Gastrocnemius medialis (tissue), 4 donors: ENCODE results near the gene NTRK1.

ENCODE experiments used
- POLR2A ChIP-seq, 2 donors: fragments of 450-650 bp; IDR thresholded peaks; one replicate each; pipeline ENCODE4 v1.6.1; 2017; ENCODE audit warnings: antibody characterized with exemption in 2 of 2, mild to moderate bottlenecking in 2 of 2, moderate library complexity in 2 of 2
- TF ChIP-seq, protein P1 (sequence below), 5 experiments: fragments of 450-650 bp in 3 of 5; fragments of 200-600 bp in 2 of 5; sonication (generic) in 2 of 5; IDR thresholded peaks in 4 of 5; conservative IDR thresholded peaks in 1 of 5; 1 replicate in 4 of 5; 2 replicates in 1 of 5; pipeline ENCODE4 v1.5.1; 2016 to 2019; ENCODE audit warnings: antibody characterized with exemption in 5 of 5, mild to moderate bottlenecking in 3 of 5, moderate library complexity in 3 of 5

- TF ChIP-seq, protein P1, sequence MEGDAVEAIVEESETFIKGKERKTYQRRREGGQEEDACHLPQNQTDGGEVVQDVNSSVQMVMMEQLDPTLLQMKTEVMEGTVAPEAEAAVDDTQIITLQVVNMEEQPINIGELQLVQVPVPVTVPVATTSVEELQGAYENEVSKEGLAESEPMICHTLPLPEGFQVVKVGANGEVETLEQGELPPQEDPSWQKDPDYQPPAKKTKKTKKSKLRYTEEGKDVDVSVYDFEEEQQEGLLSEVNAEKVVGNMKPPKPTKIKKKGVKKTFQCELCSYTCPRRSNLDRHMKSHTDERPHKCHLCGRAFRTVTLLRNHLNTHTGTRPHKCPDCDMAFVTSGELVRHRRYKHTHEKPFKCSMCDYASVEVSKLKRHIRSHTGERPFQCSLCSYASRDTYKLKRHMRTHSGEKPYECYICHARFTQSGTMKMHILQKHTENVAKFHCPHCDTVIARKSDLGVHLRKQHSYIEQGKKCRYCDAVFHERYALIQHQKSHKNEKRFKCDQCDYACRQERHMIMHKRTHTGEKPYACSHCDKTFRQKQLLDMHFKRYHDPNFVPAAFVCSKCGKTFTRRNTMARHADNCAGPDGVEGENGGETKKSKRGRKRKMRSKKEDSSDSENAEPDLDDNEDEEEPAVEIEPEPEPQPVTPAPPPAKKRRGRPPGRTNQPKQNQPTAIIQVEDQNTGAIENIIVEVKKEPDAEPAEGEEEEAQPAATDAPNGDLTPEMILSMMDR (IDR thresholded peaks at IDR 0.05 in 4 of 5, conservative IDR thresholded peaks at IDR 0.05 in 1 of 5): no peak
- TF ChIP-seq POLR2A (IDR thresholded peaks at IDR 0.05): no peak
Observed at GRCh38 chr1:156885880-156886355, 25.3 kb downstream of the NTRK1 start.
